NCI-H345 treated with DMSO at 0.1 percent for 48 hours (cell line): Measurements from ENCODE around the gene SRP54.
A peak's percentile ranks its signal among the peaks of the same experiment; 100 is the strongest.
"Not testable (repeated sequence)": the region's sequence is repeated elsewhere in the genome, so short reads cannot be mapped to it uniquely, and the experiment has no call there.

ENCODE experiments used
- DNase-seq: peaks from one replicate; lab custom pipeline; 2025; ENCODE audit not compliant: unreplicated experiment; lab: John Stamatoyannopoulos, UW

SRP54 gene

GRCh38 chr14:34982421-34983147, at the start of gene SRP54:
Gene SRP54, plus strand, starts transcription at chr14:34982992. Its CDS starts 13,718 bp downstream, at chr14:34996710.
- DNase-seq: peak; percentile 100

- no peak for DNase-seq
Observed at GRCh38 chr14:34933301-34933700, 49.5 kb upstream of the SRP54 start.

- no peak for DNase-seq
Observed at GRCh38 chr14:34935488-34935887, 47.3 kb upstream of the SRP54 start.

GRCh38 chr14:34937442-34937841, 45.4 kb upstream of the SRP54 start:
- no peak for DNase-seq

- no peak for DNase-seq
Observed at GRCh38 chr14:34937876-34938275, 44.9 kb upstream of the SRP54 start.

GRCh38 chr14:34943506-34943905, 39.3 kb upstream of the SRP54 start:
- no peak for DNase-seq

GRCh38 chr14:34944744-34945143, 38.0 kb upstream of the SRP54 start:
- no peak for DNase-seq

GRCh38 chr14:34946699-34947098, 36.1 kb upstream of the SRP54 start:
- DNase-seq: no peak

GRCh38 chr14:34951286-34951685, 31.5 kb upstream of the SRP54 start:
- no peak for DNase-seq

- no peak for DNase-seq
Observed at GRCh38 chr14:34956931-34957330, 25.9 kb upstream of the SRP54 start.

- no peak for DNase-seq
Observed at GRCh38 chr14:34957771-34958286, 25.0 kb upstream of the SRP54 start.

- not testable (repeated sequence) for DNase-seq
Observed at GRCh38 chr14:34962106-34962505, 20.7 kb upstream of the SRP54 start.

- DNase-seq: no peak
Observed at GRCh38 chr14:34964977-34965764, 17.6 kb upstream of the SRP54 start.

- DNase-seq: no peak
Observed at GRCh38 chr14:34965912-34966311, 16.9 kb upstream of the SRP54 start.

GRCh38 chr14:34966413-34966812, 16.4 kb upstream of the SRP54 start:
- DNase-seq: no peak

- no peak for DNase-seq
Observed at GRCh38 chr14:34970665-34971064, 12.1 kb upstream of the SRP54 start.

- no peak for DNase-seq
Observed at GRCh38 chr14:34971381-34971780, 11.4 kb upstream of the SRP54 start.

- DNase-seq: no peak
Observed at GRCh38 chr14:34971801-34972200, 11.0 kb upstream of the SRP54 start.

- DNase-seq: no peak
Observed at GRCh38 chr14:34978444-34978843, 4.3 kb upstream of the SRP54 start.

GRCh38 chr14:34980337-34980900, 2.4 kb upstream of the SRP54 start:
- DNase-seq: no peak

- DNase-seq: no peak
Observed at GRCh38 chr14:34981743-34982420, 910 bp upstream of the SRP54 start.
